Cerebellar cortex (tissue), 1 donor: ENCODE results near the gene PRPF39.
"Not testable (repeated sequence)": the region's sequence is repeated elsewhere in the genome, so short reads cannot be mapped to it uniquely, and the experiment has no call there.

ENCODE experiments used
- DNase-seq: peaks from one replicate; pipeline ENCODE4 v3.0.0-alpha.2; 2015; ENCODE audit warnings: low spot score

The PRPF39 gene

DNA sequence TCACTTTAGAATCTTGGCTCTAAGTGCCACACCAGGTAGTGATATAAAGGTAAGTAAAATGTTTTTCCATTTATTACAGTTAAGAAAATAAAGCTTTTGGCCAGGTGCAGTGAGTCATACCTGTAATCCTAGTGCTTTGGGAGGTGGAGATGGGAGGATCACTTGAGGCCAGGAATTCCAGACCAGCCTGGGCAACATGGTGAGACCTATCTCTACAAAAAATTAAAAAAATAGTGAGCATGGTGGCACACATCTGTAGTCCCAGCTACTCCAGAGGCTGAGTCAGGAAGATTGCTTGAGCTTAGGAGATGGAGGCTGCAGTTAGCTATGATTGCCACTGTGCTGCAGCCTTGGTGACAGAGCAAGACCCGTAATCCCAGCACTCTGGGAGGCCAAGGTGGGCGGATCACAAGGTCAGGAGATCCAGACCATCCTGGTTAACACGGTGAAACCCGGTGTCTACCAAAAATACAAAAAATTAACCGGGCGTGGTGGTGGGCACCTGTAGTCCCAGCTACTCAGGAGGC is 56.8 kb downstream of the PRPF39 start:
- no peak for DNase-seq

DNA sequence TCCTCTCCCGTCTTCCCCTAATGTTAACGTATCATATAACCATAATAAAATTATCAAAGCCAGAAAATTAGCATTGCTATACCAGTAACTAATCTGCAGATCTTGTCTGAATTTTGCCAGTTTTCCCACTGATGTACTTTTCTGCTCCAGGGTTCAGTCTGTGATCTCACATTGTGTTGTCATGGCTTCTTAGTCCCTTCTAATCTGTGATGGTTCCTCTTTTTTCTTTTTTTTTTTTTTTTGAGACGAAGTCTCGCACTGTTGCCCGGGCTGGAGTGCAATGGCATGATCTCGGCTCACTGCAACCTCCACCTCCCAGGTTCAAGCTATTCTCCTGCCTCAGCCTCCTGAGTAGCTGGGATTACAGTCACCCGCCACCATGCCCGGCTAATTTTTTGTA is 58.2 kb downstream of the PRPF39 start:
- DNase-seq, result not testable (repeated sequence)

DNA sequence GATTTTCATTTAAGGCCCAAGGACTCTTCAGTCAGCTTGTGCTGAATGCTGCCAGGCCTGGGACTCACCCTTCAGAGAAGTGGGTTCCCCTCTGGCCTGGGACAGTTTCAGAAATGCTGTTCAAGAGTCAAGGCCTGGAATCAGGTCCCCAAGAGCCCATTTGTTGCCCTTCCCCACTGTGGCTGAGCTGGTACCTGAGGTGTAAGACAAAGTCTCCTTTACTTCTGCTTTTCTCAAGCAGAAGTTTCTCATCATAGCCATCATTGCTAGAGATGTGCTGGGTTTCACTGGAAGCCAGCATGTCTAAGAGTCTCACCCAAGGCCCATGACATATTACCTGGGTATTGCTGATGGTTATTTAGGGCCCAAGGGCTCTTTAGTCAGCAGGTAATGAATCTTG is 60.7 kb downstream of the PRPF39 start:
- DNase-seq, result no peak

DNA sequence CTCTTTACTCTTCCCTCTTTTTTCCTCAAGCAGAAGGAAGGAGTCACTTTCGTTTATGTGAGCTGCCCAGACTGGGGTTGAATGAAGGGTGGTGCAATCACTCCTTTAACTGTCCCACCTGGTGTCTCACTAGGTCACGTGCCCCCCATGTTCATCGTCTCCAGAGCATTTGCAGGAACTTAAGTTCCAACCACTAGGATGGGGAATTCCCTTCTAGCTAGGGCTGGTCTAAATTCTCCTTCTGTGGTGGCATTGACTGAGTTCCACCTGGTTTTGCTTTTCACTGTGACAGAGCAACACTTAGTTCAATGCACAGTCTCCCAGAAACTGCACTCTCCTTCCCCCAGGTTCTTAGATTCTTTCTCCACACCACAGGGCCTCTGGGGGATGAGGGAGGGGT is 61.3 kb downstream of the PRPF39 start:
- DNase-seq, result no peak

DNA sequence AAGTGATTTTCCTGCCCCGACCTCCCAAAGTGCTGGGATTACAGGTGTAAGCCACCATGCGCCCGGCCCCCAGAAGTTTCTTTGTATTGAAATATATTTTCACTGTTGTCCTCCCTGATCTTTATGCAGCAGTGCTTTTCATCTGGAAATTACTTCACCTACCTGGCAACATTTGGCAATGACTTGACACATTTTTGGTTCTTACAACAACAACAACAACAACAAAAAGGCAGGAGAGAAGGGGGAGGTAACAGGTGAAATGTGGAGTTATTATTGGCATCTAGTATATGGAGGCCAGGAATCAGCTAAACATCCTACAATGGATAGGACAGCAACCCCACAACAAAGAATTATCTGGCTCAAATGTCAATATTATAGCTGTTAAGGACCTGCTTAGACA is 65.7 kb downstream of the PRPF39 start:
- no peak for DNase-seq

DNA sequence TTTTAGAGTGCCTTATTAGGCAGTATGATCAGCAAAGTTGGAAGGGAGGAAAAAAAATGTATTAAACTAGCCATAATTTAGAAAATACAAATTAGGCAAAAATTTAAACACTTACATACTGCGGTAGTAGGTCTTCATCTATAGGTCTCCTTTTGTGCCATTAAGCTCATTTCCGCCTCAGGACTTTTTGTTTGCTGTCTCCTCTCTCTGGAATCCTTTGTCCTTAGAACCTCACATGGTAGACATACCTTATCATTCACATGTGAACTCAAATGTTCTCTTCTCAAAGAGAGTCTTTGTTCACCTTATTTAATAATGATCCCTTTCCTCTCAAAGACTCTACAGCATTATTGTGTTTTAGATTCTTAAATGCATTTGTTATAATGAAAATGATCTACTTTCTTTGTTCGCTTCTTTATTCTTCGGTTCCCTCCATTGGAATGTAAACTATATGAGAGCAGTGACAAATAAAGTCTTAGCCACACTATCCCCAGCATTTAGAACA is 66.5 kb downstream of the PRPF39 start:
- DNase-seq, result no peak

DNA sequence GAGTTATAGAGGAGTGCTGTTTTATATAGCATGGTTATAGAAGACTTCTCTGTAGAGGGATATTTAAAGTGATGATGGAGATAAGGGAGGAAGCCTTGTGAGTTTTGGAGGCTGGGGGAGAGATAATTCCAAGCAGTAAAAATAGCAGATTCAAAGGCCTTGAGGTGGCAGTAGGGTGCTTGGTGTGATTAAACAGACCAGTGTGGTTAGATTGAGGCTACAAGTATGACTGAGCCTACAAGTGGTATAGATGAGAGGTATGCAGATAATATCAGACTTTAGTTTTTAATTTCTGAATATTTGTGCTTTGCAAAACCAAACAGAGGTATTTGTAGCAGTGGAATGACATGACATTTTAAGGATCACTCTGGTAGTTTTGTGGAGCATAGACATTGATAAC is 72.2 kb downstream of the PRPF39 start:
- no peak for DNase-seq
